ENCODE data around the gene LEMD1.

- TF ChIP-seq, protein P1, sequence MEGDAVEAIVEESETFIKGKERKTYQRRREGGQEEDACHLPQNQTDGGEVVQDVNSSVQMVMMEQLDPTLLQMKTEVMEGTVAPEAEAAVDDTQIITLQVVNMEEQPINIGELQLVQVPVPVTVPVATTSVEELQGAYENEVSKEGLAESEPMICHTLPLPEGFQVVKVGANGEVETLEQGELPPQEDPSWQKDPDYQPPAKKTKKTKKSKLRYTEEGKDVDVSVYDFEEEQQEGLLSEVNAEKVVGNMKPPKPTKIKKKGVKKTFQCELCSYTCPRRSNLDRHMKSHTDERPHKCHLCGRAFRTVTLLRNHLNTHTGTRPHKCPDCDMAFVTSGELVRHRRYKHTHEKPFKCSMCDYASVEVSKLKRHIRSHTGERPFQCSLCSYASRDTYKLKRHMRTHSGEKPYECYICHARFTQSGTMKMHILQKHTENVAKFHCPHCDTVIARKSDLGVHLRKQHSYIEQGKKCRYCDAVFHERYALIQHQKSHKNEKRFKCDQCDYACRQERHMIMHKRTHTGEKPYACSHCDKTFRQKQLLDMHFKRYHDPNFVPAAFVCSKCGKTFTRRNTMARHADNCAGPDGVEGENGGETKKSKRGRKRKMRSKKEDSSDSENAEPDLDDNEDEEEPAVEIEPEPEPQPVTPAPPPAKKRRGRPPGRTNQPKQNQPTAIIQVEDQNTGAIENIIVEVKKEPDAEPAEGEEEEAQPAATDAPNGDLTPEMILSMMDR (IDR thresholded peaks at IDR 0.05; ENCODE audit: low read length): no peak
- TF ChIP-seq EZH2 (IDR thresholded peaks at IDR 0.05; ENCODE audit: borderline replicate concordance, low read length): no peak
Observed at GRCh38 chr1:205348554-205349487, 73.0 kb downstream of the LEMD1 start.
